GM12878 (cell line): Measurements from ENCODE around the gene MYO15A. TPM values are rescaled to one million over a fixed set of nuclear protein-coding genes. Genes with fewer than 3 reads are reported as not detected.

Experiments
- ATAC-seq: fragments of 200-7000 bp; cut with Tn5 transposase; 3 replicates; pipeline ENCODE4 v1.9.1; 2020; ENCODE audit warnings: mild to moderate bottlenecking, moderate library complexity
- BruUV-seq: library from RNA; stranded (reverse); fragments of 400-500 nt; replicated peaks from 2 replicates; lab custom pipeline; 2021; lab: Mats Ljungman, UMichigan
- CTCF ChIA-PET: fragments of 300-600 bp; sonication (Branson Sonifier 250); formaldehyde crosslinking; extraction: SDS; loops from one replicate; lab custom pipeline; 2021; ENCODE audit warnings: inconsistent platforms; lab: Yijun Ruan, JAX
- POLR2A ChIA-PET: fragments of 350-600 bp; formaldehyde crosslinking; extraction: SDS; loops from one replicate; lab custom pipeline; 2021; ENCODE audit warnings: inconsistent platforms; lab: Charles Lee
- RAD21 ChIA-PET: fragments of 300-600 bp; sonication (Branson Sonifier 250); formaldehyde crosslinking; loops from one replicate; lab custom pipeline; 2023; ENCODE audit warnings: antibody characterized with exemption; ENCODE audit not compliant: unreplicated experiment; lab: Charles Lee
- SMC1A ChIA-PET: fragments of 300-600 bp; sonication (Branson Sonifier 250); formaldehyde crosslinking; loops from one replicate; lab custom pipeline; 2023; ENCODE audit not compliant: unreplicated experiment, uncharacterized antibody; lab: Charles Lee
- DNase-seq: peaks from one replicate; pipeline ENCODE4 v3.0.0-alpha.2; 2011; ENCODE audit warnings: low read depth, low spot score
- FAIRE-seq: peaks from 3 replicates; lab custom pipeline; 2011; peaks lifted over from hg19 to GRCh38; lab: Jason Lieb, UNC
- H2AFZ ChIP-seq: 2 replicates; pipeline ENCODE4 v1.6.0; 2011; ENCODE audit warnings: low read depth, low read length, control low read depth; ENCODE audit not compliant: control insufficient read depth
- H3K27ac ChIP-seq: 2 replicates; pipeline ENCODE4 v1.5.1; 2011; ENCODE audit warnings: control low read depth; ENCODE audit not compliant: control insufficient read depth, insufficient read depth
- H3K27me3 ChIP-seq, 2 experiments: replicated peaks in 1 of 2; 2 replicates each; pipeline versions ENCODE4 v1.6.0 to v1.6.1; 2011; ENCODE audit warnings: low read length in 1 of 2; ENCODE audit not compliant: control insufficient read depth in 2 of 2, insufficient read depth in 2 of 2
- H3K36me3 ChIP-seq, 2 experiments: 2 replicates each; pipeline ENCODE4 v1.5.1; 2011; ENCODE audit warnings: low read length in 1 of 2; ENCODE audit not compliant: control insufficient read depth in 2 of 2, insufficient read depth in 2 of 2
- H3K4me1 ChIP-seq: 2 replicates; pipeline ENCODE4 v1.6.1; 2011; ENCODE audit warnings: mild to moderate bottlenecking, low read length, moderate library complexity, mixed read lengths; ENCODE audit not compliant: control insufficient read depth, insufficient read depth
- H3K4me2 ChIP-seq: 2 replicates; pipeline ENCODE4 v1.6.0; 2011; ENCODE audit warnings: control low read depth; ENCODE audit not compliant: control insufficient read depth, insufficient read depth
- H3K4me3 ChIP-seq: fragments of 200-600 bp; sonication (generic); 2 replicates; pipeline ENCODE4 v1.5.1; 2016
- H3K79me2 ChIP-seq: 2 replicates; pipeline ENCODE4 v1.6.0; 2011; ENCODE audit warnings: low read length; ENCODE audit not compliant: control insufficient read depth, insufficient read depth
- H3K9ac ChIP-seq: 2 replicates; pipeline ENCODE4 v1.8.0; 2011; ENCODE audit warnings: low read length, control low read depth, mixed read lengths; ENCODE audit not compliant: control insufficient read depth, insufficient read depth
- H3K9me3 ChIP-seq: replicated peaks from 3 replicates; pipeline ENCODE4 v1.5.1; 2011; ENCODE audit warnings: mild to moderate bottlenecking, low read length; ENCODE audit not compliant: control insufficient read depth, insufficient read depth
- H4K20me1 ChIP-seq: 2 replicates; pipeline ENCODE4 v1.6.0; 2011; ENCODE audit not compliant: control insufficient read depth, insufficient read depth
- CBX3 ChIP-seq: fragments of 200-600 bp; sonication (generic); IDR thresholded peaks from 2 replicates; pipeline ENCODE4 v1.6.1; 2016; ENCODE audit warnings: low read depth, borderline replicate concordance
- ESRRA ChIP-seq: IDR thresholded peaks from 2 replicates; pipeline ENCODE4 v1.6.1; 2012; ENCODE audit warnings: mild to moderate bottlenecking, low read length, improper control_type of control experiment
- HSF1 ChIP-seq: fragments of 150-350 bp; IDR thresholded peaks from 2 replicates; pipeline ENCODE4 v1.6.1; 2014; ENCODE audit warnings: mild to moderate bottlenecking, low read depth, low read length
- MEF2A ChIP-seq: IDR thresholded peaks from 2 replicates; pipeline ENCODE4 v1.6.1; 2011; ENCODE audit warnings: low read depth, mild to moderate bottlenecking, low read length, moderate library complexity; ENCODE audit not compliant: insufficient read depth
- POLR2AphosphoS5 ChIP-seq: IDR thresholded peaks from 2 replicates; pipeline ENCODE4 v1.6.1; 2011; ENCODE audit warnings: mild to moderate bottlenecking, low read length, inconsistent platforms
- RB1 ChIP-seq: fragments of 450-650 bp; formaldehyde crosslinking; IDR thresholded peaks from 2 replicates; pipeline ENCODE4 v1.6.1; 2017; ENCODE audit warnings: mild to moderate bottlenecking, borderline replicate concordance
- RELA ChIP-seq: fragments of 450-650 bp; IDR thresholded peaks from 2 replicates; pipeline ENCODE4 v1.8.0; 2014; ENCODE audit warnings: borderline replicate concordance; ENCODE audit not compliant: partially characterized antibody
- SMAD1 ChIP-seq: fragments of 450-650 bp; IDR thresholded peaks from 2 replicates; pipeline ENCODE4 v1.6.1; 2018; ENCODE audit warnings: mild to moderate bottlenecking, low read depth; ENCODE audit not compliant: partially characterized antibody
- TCF7 ChIP-seq: IDR thresholded peaks from 2 replicates; pipeline ENCODE4 v1.6.1; 2014; ENCODE audit warnings: antibody characterized with exemption, borderline replicate concordance
- WGBS: methylation state at CpG from one replicate; pipeline ENCODE4 v1.1.6; 2016; ENCODE audit warnings: low lambda C conversion rate; ENCODE audit not compliant: insufficient replicate concordance, insufficient coverage; ENCODE audit errors: missing lambda C conversion rate; 5-methylcytosine and 5-hydroxymethylcytosine counted together
- in situ Hi-C: fragments of 300-500 bp; cut with MboI; formaldehyde crosslinking; loops from 9 replicates; pipeline ENCODE4 v1.14.3; 2018; ENCODE audit warnings: mixed read lengths
- intact Hi-C: fragments of 100-400 bp; cut with micrococcal nuclease; formaldehyde crosslinking; loops from one replicate; pipeline ENCODE4 v1.14.2; 2022; ENCODE audit not compliant: unreplicated experiment
- polyA plus RNA-seq, 11 experiments: library from polyadenylated mRNA; depleted of rRNA in 4 of 11; unstranded in 6 of 11; stranded (reverse) in 5 of 11; fragments of >200 nt; fragmentation: Nextera tagmentation in 4 of 11; fragmentation: Illumina TruSeq in 1 of 11; extraction: Ambion mirVana in 4 of 11; extraction: Trizol in 1 of 11; gene quantifications; 1 replicate in 1 of 11; 2 replicates in 10 of 11; pipeline versions ENCODE4 v1.2.1 to v1.2.3, GENCODE V29; 2011 to 2016; ENCODE audit warnings: inconsistent platforms in 2 of 11, missing spikeins in 2 of 11, low read depth in 1 of 11
- total RNA-seq, 4 experiments: library from RNA; depleted of rRNA in 3 of 4; stranded (reverse); fragments of >200 nt in 3 of 4; fragmentation: Illumina TruSeq in 1 of 4; extraction: Trizol in 1 of 4; gene quantifications; 2 replicates each; pipeline versions ENCODE4 v1.2.1 to v1.2.3, GENCODE V29; 2013 to 2021
- TF ChIP-seq, protein P1 (sequence below): fragments of 150-350 bp; IDR thresholded peaks from 2 replicates; pipeline ENCODE4 v1.6.1; 2016; ENCODE audit warnings: low read depth, low read length

Gene MYO15A
- total and polyA plus RNA-seq, 10 of the 15 experiments (the other 5 are each of a cell fraction or from before 2014, with no cell fraction given) = 0.03 to 0.77 (median 0.21) TPM; not detected in 4

GRCh38 chr17:18197535-18198194 lies 89.1 kb downstream of the MYO15A start:
- no TSS peak for BruUV-seq
- H3K36me3 ChIP-seq = peaks cover 33 to 46% of the 10 kb centered on the region in 2 experiments
- no peak overlapping the region for H3K4me3 ChIP-seq
- no peak for ATAC-seq
- ChIA-PET CTCF (interaction anchor here (0.7 to 1.9 kb wide), 5 partner anchors 12 to 58 kb away, joined by 3 to 7 read pairs (median 5); no protein-coding TSS in a partner anchor), POLR2A (interaction anchor here (2.1 kb wide), 1 partner anchor 8 kb away, joined by 6 read pairs; no protein-coding TSS in a partner anchor), SMC1A (interaction anchor here (1.0 kb wide), 1 partner anchor 9 kb away, joined by 3 read pairs; no protein-coding TSS in a partner anchor), RAD21 (interaction anchor here (1.1 kb wide), 1 partner anchor 57 kb away, joined by 5 read pairs; no protein-coding TSS in a partner anchor)
- no peak overlapping the region for H3K4me2 ChIP-seq
- H3K27me3 ChIP-seq = no peaks in the 10 kb centered on the region
- H3K9me3 ChIP-seq = no peaks in the 10 kb centered on the region
- H3K79me2 ChIP-seq = peaks cover 34% of the 10 kb centered on the region
- no peak for DNase-seq
- peaks cover 10% of the 10 kb centered on the region for H4K20me1 ChIP-seq
- intact Hi-C loops (no loop called here), in situ Hi-C loops (no loop called here)
- H3K9ac ChIP-seq = no peak overlapping the region
- FAIRE-seq = no peak
- no peaks in the 10 kb centered on the region for H3K4me1 ChIP-seq
- H2AFZ ChIP-seq = no peak overlapping the region
- no peak for TF ChIP-seq SMAD1
- TF ChIP-seq RB1 = no peak
- TF ChIP-seq ESRRA = no peak
- no peak for TF ChIP-seq MEF2A
- TF ChIP-seq, protein P1, sequence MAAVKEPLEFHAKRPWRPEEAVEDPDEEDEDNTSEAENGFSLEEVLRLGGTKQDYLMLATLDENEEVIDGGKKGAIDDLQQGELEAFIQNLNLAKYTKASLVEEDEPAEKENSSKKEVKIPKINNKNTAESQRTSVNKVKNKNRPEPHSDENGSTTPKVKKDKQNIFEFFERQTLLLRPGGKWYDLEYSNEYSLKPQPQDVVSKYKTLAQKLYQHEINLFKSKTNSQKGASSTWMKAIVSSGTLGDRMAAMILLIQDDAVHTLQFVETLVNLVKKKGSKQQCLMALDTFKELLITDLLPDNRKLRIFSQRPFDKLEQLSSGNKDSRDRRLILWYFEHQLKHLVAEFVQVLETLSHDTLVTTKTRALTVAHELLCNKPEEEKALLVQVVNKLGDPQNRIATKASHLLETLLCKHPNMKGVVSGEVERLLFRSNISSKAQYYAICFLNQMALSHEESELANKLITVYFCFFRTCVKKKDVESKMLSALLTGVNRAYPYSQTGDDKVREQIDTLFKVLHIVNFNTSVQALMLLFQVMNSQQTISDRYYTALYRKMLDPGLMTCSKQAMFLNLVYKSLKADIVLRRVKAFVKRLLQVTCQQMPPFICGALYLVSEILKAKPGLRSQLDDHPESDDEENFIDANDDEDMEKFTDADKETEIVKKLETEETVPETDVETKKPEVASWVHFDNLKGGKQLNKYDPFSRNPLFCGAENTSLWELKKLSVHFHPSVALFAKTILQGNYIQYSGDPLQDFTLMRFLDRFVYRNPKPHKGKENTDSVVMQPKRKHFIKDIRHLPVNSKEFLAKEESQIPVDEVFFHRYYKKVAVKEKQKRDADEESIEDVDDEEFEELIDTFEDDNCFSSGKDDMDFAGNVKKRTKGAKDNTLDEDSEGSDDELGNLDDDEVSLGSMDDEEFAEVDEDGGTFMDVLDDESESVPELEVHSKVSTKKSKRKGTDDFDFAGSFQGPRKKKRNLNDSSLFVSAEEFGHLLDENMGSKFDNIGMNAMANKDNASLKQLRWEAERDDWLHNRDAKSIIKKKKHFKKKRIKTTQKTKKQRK = no peak
- TF ChIP-seq HSF1 = no peak
- TF ChIP-seq RELA = no peak
- no peak for TF ChIP-seq TCF7
- no peak for TF ChIP-seq POLR2AphosphoS5
- no peak for TF ChIP-seq CBX3
- WGBS = 61% methylated on average over 3 of the region's 3 CpGs
- H3K27ac ChIP-seq = no peak overlapping the region
